Measurements from ENCODE around the gene RPL39L.

The RPL39L gene

GRCh38 chr3:187145149-187145895, 6.0 kb upstream of the RPL39L start:
- TF ChIP-seq, protein P1, sequence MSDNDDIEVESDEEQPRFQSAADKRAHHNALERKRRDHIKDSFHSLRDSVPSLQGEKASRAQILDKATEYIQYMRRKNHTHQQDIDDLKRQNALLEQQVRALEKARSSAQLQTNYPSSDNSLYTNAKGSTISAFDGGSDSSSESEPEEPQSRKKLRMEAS (IDR thresholded peaks at IDR 0.05): no peak
- TF ChIP-seq RAD21 (IDR thresholded peaks at IDR 0.05; ENCODE audit: low read depth) (no peak), EP300 (IDR thresholded peaks at IDR 0.05; ENCODE audit: borderline replicate concordance) (no peak), TCF12 (IDR thresholded peaks at IDR 0.05; ENCODE audit: low read depth) (no peak), REST (IDR thresholded peaks at IDR 0.05; ENCODE audit: low read depth) (no peak), YY1 (IDR thresholded peaks at IDR 0.05; ENCODE audit: low read depth) (no peak), EGR1 (IDR thresholded peaks at IDR 0.05) (no peak), TAF1 (IDR thresholded peaks at IDR 0.05; ENCODE audit: low read depth) (no peak), ZBTB7A (IDR thresholded peaks at IDR 0.05; ENCODE audit: low read depth) (no peak), CREB1 (IDR thresholded peaks at IDR 0.05; ENCODE audit: low read depth) (no peak), FOXM1 (IDR thresholded peaks at IDR 0.05; ENCODE audit: borderline replicate concordance, low read depth) (no peak), USF1 (IDR thresholded peaks at IDR 0.05) (no peak)

- TF ChIP-seq EGR1 (IDR thresholded peaks at IDR 0.05): no peak
- TF ChIP-seq YY1 (IDR thresholded peaks at IDR 0.05; ENCODE audit: low read depth): no peak
- TF ChIP-seq TEAD4 (IDR thresholded peaks at IDR 0.05): no peak
- TF ChIP-seq EP300 (IDR thresholded peaks at IDR 0.05; ENCODE audit: borderline replicate concordance): no peak
- TF ChIP-seq, protein P1 (IDR thresholded peaks at IDR 0.05): no peak
- no peak for TF ChIP-seq RAD21 (IDR thresholded peaks at IDR 0.05; ENCODE audit: low read depth)
- no peak for TF ChIP-seq FOXM1 (IDR thresholded peaks at IDR 0.05; ENCODE audit: borderline replicate concordance, low read depth)
- TF ChIP-seq TCF12 (IDR thresholded peaks at IDR 0.05; ENCODE audit: low read depth): no peak
- no peak for TF ChIP-seq NFIC (IDR thresholded peaks at IDR 0.05)
- TF ChIP-seq CREB1 (IDR thresholded peaks at IDR 0.05; ENCODE audit: low read depth): no peak
- no peak for TF ChIP-seq ZBTB7A (IDR thresholded peaks at IDR 0.05; ENCODE audit: low read depth)
- TF ChIP-seq CEBPB (IDR thresholded peaks at IDR 0.05): no peak
Measured at GRCh38 chr3:187139895-187140253, 578 bp upstream of the RPL39L start.

GRCh38 chr3:187136936-187137335, 2.4 kb downstream of the RPL39L start:
- TF ChIP-seq ZBTB7A (IDR thresholded peaks at IDR 0.05; ENCODE audit: low read depth): no peak
- no peak for TF ChIP-seq NFIC (IDR thresholded peaks at IDR 0.05)
- TF ChIP-seq, protein P1 (IDR thresholded peaks at IDR 0.05): no peak
- no peak for TF ChIP-seq RAD21 (IDR thresholded peaks at IDR 0.05; ENCODE audit: low read depth)
- no peak for TF ChIP-seq EP300 (IDR thresholded peaks at IDR 0.05; ENCODE audit: borderline replicate concordance)
- no peak for TF ChIP-seq CREB1 (IDR thresholded peaks at IDR 0.05; ENCODE audit: low read depth)

DNA sequence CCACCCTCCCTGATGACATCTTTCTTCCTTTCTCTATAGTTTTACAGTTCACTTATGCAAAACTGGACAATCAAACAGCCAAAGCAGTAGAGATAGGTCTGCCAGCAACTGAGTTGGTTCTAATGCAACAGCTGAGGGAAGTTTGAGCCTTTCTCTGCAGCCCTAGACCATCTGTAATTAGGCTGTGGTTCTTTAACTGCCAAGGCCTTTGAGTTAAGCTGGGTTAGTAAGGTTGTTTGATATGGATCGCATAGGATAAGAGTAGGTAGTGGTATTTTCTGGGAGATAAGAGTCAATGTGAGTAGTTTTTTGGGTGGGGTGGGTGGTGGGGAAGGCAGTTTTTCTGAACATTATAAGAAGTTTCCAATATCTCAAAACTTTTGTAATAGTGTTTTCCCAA, 3.0 kb downstream of the RPL39L start:
- no peak for TF ChIP-seq YY1 (IDR thresholded peaks at IDR 0.05; ENCODE audit: low read depth)
- no peak for TF ChIP-seq EGR1 (IDR thresholded peaks at IDR 0.05)
- no peak for TF ChIP-seq EP300 (IDR thresholded peaks at IDR 0.05; ENCODE audit: borderline replicate concordance)
- TF ChIP-seq CEBPB (IDR thresholded peaks at IDR 0.05): no peak
- no peak for TF ChIP-seq FOXM1 (IDR thresholded peaks at IDR 0.05; ENCODE audit: borderline replicate concordance, low read depth)
- TF ChIP-seq, protein P1 (IDR thresholded peaks at IDR 0.05): no peak
- no peak for TF ChIP-seq ZBTB7A (IDR thresholded peaks at IDR 0.05; ENCODE audit: low read depth)
- TF ChIP-seq USF1 (IDR thresholded peaks at IDR 0.05): no peak
- TF ChIP-seq TEAD4 (IDR thresholded peaks at IDR 0.05): no peak
- no peak for TF ChIP-seq TAF1 (IDR thresholded peaks at IDR 0.05; ENCODE audit: low read depth)
- TF ChIP-seq RAD21 (IDR thresholded peaks at IDR 0.05; ENCODE audit: low read depth): no peak
- no peak for TF ChIP-seq NFIC (IDR thresholded peaks at IDR 0.05)
- TF ChIP-seq REST (IDR thresholded peaks at IDR 0.05; ENCODE audit: low read depth): no peak
- no peak for TF ChIP-seq CREB1 (IDR thresholded peaks at IDR 0.05; ENCODE audit: low read depth)
- no peak for TF ChIP-seq TCF12 (IDR thresholded peaks at IDR 0.05; ENCODE audit: low read depth)

GRCh38 chr3:187132666-187133065, 6.6 kb downstream of the RPL39L start:
- TF ChIP-seq TEAD4 (IDR thresholded peaks at IDR 0.05) (no peak), CEBPB (IDR thresholded peaks at IDR 0.05) (no peak), NFIC (IDR thresholded peaks at IDR 0.05) (no peak), ZBTB7A (IDR thresholded peaks at IDR 0.05; ENCODE audit: low read depth) (no peak), CREB1 (IDR thresholded peaks at IDR 0.05; ENCODE audit: low read depth) (no peak), TAF1 (IDR thresholded peaks at IDR 0.05; ENCODE audit: low read depth) (no peak), YY1 (IDR thresholded peaks at IDR 0.05; ENCODE audit: low read depth) (no peak)
- TF ChIP-seq, protein P1 (IDR thresholded peaks at IDR 0.05): no peak
